GM19043 (cell line): Measurements from ENCODE around the gene DNAJB6.

Experiments
- ATAC-seq: cut with Tn5 transposase; IDR thresholded peaks from one replicate; pipeline ENCODE4 v1.9.1; 2021; ENCODE audit warnings: low read depth; ENCODE audit not compliant: unreplicated experiment

The DNAJB6 gene

DNA sequence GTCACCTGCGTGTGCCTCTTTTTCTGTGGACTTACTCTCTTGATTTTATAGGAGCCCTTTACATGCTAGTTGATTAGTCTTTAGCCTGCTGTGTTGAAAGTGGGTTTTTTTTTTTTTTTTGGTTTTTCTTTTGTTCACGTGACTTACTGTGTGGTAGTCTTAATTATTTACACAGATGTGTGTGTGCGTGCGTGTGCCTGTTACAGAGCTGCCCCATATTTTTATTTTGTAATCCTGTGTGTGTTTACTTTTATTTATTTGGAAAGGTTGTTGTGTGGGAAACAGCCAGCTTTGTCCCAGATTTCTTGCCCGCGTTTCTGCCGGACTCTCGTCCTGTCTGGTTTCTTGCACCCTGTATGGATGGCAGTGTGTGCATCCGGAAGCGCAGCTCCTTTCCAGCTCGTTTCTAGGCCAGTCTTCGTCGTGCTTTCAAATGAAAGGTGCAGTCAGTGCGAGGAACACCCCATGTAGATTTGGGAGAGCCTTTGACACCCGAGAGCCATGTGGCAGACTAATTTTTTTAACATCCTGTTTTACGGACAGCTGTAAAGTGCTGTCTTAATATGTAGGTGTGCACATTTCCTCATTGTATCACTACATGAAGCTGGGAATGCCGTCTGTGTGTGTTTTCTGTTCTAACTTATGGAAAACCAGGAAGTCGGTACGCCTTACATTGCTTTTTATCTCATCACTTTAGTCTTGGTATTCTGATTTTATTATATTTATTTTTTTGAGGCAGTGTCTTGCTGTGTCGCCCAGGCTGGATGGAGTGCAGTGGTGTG, 55.6 kb downstream of the DNAJB6 start:
- no peak for ATAC-seq

DNA sequence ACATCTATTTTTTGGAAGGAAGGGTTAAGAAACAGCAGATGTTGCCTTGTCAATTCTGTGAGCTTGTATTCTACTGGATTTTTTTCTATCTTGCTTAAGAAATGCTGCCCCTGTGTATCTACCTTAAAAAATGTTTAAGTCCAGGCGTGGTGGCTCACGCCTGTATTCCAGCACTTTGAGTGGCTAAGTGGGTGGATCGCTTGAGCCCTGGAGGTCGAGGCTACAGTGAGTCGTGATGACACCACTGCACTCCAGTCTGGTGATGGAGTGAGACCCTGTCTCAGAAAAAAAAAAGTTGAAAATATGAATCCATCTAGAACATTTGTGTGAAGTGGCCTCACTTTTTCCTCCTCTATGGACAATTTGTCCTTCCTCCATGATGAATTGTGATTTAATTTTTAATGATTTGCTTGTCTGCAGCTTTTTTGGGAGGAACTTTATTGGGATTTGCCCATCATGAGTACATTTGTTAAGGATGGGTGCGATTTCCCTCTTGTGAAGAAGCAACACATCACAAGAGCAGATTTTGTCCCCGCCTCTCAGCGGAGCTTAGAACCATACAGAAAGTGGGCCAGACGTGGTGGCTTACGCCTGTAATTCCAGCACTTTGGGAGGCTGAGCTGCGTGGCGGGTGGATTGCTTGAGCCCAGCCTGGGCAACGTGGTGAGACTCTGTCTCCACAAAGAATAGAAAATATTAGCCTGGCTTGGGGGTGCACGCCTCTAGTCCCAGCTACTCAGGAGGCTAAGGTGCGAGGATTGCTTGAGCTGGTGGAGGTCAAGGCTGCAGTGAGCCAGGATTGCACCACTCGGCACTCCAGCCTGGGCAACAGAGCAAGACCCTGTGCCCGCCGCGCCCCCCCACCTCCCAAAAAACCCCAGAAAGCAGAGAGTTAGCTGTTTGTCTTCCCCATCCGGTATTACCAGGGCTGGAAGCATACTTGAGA, 57.7 kb downstream of the DNAJB6 start:
- no peak for ATAC-seq

DNA sequence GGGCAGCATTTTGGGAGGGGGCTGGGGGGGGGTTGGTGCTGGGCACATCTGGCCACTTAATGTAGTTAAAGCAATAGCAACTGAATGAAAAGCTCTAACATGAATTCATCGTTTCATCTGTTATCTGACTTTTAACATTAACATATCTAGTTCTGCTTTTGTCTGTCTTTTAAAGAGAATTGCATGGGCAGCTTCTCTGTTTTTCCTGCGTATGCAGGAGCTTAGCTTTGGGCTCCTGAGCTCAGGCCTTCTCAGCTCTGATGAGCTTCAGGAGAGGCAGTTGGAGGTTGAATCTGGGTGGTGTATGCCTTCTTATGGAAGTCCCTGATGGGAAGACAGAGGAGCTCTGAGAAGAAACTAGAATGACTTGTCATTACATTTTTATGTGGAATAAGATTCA, 58.4 kb downstream of the DNAJB6 start:
- ATAC-seq = no peak

DNA sequence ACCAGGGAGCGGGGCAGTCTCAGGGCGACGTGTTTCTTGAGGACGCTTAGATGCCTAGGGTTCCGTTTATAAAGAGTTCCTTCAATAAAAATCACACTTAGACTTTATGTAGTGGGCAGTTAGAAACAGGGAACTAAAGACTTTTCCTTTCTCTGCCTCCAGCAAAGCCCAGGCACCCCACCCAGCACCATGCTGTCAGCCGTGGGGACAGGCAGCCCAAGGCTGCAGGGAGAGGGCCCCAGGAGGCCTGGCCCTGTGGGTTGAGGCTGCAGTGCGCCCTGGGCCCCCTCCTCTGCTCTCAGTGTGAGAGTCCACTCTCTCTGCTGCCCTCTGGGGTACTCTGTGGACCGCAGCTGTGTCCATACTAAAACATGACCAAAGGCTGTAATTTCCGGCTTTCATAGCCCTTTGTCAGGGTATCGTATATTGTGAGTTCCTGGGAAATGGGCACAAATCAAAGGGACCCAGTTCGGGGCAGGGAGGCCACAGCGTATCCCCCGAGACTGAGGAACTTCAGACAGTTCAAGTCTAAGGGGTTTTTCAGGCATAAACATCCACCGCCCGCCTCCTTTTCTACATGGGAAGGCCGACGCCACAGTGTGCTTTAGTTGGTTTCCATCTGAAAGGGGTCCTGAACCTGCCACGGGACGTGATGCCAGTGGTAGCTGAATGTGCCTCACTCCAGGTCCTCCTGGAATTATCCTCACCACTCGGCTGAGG, 59.7 kb downstream of the DNAJB6 start:
- ATAC-seq = no peak

DNA sequence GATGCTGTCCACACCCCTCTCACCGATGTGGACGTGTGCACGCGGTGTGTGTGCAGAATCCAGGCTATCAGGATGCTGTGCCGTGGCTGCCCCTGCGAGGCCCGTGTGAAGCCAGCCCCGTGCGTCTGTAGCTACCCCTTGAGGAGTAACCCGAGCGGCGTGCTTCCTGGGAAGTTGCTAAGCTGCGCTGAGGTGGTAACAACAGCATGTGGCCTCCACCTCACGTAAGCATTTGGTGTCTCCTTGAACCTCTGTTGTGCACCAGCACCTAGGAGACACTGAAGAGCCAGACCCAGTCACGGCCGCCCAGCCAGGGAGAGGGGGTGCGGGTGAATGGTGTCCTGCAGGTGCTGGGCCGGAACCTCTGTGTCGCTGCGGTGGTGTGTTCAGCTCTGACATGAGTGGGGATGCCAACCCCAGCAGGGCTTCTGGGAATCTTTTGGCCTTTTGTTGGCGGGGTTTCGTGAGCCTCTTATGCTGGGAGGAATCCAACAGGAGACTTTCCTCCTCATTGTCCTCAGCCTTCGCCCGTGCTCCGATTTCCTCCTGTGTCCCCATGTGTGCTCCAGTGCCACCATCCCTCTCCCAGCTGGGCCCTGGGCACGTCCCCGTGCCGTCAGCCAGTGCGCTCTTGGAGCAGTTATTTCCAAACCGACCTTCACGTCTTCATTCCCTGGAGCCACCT, 60.4 kb downstream of the DNAJB6 start:
- no peak for ATAC-seq

DNA sequence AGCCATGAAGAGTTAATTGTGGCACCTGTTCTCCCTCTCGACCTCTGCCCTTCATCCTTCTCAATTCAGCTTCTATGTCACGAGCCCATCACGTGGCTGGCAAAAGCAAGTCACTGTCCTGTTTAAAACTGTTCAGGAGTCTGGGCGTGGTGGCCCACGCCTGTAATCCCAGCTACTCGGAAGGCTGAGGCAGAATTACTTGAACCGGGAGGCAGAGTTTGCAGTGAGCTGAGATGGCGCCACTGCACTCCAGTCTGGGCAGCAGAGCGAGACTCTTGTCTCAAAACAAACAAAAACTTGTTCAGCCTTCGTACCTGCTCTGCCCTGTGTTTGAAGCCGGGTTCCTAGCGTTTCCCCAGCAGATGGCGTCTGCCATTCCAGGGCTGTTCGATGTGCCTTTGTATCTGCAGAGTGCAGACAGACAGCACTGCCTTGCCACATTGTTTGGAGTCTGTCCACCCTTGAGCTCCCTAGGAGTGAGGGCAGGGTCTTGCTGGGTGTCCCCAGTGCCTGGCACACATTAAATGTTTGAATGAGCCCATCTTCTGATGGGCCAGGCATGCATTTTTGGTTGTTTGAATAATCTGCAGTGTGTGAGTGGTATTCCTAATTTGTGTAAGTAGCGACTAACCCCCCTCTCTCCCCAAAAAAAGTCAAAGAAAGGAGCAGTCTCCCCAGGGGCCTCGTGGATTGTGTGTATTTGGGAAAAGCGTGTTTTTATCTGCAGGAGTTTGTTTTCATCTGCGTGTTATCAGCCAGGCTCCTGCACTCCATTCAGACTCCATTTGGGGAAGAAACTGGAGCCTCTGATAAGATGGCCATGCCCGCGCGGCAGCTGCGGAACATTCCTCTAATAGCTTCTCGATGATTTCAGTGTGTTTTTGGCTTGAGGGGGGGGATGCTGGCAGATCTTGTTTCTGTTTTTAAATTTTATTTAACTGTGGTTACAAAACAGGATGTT, 61.2 kb downstream of the DNAJB6 start:
- ATAC-seq = peak; percentile 45

DNA sequence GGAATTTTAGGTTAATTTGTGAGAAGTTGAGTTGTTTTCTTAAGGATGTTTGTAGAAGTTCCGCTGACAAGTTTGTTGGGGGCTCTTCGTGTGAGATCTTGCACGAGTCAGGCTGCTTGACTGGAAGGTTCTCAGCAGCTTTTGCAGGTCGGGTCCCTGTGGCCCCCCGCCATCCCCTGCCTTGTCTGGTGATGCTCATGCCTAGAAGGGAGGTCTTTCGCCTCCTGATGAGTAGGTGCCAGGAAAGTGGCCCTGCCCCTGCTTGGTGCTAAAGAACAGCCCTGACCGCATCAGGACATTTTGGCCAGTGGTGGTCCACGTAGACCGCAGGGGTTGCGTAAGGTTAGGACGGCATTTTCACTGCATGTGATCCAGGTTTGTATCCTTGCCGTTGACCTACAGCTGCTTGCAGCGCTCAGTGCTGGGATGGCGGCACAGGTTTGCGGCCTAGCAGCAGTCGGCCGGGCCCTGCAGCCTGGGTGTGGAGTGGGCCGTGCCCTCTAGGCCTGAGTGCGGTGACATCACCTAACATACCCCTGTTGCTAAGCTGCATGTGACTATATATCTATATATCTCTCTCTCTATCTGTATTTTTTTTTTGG, 62.4 kb downstream of the DNAJB6 start:
- ATAC-seq = no peak

DNA sequence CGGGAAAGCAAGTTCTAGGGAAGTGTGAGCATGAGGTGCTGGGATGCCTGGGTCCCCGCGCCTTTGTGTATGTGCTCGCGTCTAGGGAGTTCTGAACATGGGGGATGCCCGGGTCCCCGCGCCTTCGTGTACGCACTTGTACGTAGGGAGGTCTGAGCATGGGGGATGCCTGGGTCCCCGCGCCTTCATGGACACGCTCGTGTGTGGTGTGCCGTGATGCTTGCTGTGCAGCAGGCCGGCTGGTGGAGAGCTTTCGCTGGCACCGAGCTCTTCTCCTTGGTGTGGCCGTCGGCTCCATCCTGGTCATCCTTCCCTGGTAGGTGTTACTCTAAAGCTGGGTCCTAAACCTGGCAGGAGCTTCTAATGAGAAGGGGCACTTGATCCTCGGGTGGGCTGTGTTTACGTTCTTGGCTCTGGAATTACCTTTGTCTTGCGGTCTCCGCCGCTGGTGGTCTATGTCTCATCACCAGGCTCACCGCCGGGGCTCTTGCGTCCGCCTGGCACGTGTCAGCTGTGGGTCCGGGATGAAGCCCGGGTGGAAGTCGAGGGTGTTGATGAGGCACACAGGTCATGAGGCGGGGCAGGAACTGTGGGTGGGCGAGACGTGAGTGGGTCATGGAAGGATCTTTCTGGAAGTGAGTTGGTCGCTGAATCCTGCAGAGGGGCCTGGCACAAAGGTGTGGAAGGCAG, 63.5 kb downstream of the DNAJB6 start:
- ATAC-seq = no peak

DNA sequence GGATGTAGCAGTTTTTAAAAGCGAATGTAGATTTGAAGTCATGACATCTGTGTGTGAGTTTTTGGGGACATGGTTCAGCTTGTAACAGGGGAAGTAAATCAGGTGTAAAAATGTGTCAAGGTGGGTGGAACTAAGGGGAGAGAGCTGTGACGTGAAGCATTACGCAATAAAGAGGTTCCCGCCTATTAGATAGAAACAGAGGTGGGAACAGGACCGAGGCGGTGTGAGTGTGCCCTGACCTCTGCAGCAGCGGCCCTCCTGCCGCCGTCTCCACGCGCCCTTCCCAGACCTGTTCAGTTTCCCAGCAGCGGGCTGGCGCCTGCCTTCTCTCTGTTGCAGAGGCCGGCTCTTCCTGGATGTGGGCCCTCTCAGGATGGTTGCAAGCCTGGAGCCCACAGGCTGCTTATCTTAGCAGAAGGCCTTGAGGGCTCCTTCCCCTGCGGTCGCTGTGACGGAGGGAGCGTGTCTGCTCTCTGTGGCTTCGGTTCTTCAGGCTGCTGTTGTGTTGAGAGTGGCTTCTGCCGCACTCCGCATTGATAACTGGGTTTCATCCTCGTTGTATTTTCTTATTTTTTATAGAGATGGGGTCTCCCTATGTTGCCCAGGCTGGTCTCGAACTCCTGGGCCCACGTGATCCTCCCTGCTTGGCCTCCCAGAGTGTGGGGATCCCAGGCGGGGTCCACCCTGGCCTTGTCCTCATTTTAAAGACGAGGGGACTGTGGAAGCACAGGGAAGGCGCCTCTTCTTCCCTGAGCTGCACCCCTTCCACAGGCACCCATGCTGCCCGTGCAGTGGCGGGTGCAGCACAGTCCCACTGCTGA, 65.0 kb downstream of the DNAJB6 start:
- no peak for ATAC-seq

DNA sequence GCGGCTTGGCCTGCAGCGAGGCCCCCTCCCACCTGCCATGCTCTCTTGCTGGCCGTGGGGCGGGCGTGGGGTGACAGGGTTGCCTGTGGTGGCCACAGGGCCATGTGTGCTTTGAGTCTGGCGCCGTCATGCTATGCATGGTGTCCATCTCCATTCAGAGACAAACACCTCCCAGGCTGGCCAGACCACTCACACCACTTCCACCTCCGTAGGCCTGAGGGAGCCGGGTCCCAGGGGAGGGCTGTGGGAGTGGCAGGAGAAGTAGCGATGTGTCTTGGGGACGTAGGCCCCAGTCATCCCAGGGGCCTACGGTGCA, 65.5 kb downstream of the DNAJB6 start:
- no peak for ATAC-seq

DNA sequence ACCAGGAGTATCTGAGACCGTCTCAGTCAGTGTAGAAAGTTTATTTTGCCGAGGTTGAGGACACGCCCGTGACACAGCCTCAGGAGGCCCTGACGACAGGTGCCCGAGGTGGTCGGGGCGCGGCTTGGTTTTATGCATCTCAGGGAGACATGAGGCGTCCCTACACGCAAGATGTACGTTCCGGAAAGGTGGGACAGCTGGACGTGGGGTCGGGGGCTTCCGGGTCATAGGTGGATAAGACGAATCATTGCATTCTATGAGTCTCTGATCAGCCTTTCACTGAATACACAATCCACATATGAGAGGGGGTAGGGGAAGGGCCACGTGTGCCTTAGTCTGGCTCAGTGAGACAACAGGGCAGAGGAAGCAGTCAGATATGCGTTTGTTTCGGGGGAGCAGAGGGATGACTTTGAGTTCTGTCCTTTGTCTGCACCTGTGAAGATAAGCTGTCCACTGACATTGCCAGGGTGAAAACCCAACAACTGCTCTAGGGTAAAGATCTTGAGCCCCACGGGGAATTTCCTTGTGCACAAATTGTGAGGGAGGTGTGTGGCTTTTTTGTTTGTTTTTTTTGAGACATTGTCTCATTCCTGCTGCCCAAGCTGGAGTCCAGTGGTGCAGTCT, 66.2 kb downstream of the DNAJB6 start:
- ATAC-seq = no peak

DNA sequence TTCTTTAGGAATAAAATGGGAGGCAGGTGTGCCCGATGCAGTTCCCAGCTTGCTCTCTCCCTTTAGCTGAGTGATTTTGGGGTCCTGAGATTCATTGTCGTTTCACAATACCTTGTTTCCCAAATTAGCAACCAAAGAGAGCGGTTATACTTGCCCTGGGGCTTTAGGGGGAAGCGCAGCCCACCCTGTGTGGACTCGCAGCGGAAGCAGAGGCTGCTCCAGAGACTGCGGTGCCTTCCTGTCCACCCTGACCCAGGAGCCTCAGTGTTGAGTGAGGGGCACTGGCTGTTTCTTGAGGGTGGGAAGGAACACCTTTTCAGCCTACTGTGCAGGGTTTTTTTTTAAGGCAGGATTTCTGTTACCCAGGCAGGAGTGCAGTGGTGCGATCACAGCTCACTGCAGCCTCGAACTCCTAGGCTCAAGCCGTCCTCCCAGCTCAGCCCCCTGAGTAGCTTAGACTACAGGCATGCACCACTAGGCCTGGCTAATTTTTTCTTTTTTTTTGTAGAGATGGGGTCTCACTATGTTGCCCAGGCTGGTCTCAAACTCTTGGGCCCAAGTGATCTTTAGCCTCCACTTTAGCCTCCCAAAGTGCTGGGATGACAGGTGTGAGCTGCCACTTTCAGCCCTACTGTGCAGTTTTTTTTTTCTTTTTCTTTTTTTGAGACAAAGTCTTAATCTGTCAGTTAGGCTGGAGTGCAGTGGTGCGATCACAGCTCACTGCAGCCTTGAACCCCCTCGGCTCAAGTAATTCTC, 67.0 kb downstream of the DNAJB6 start:
- ATAC-seq = no peak

DNA sequence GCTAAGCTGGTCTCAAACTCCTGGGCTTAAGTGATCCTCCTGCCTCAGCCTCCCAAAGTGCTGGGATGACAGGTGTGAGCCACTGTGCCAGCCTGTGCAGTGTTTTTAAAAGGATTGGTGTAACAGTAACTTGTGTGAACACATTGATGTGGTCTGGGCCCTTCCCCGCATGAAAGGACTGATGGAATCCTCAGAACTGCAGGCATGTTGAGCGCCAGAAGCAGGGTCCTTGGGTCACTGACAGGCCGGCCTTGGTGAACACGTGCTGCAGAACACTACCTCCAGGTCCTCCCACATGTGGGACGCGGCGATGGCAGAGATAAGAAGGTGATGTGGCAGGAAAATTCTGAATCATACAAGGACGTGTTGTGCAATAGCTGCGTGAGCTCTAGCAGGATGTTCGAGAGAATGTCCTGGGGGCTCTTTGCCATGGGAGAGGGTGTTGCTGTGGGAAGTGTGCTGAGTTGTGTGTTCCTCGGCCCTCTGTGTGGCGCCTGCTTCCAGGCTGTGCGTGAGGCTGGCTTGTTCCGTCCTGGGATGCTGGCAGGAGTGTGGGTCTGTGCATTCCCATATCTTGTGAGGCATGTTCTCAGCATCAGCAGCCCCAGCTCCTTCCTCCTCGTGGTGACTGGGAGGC, 68.2 kb downstream of the DNAJB6 start:
- no peak for ATAC-seq

DNA sequence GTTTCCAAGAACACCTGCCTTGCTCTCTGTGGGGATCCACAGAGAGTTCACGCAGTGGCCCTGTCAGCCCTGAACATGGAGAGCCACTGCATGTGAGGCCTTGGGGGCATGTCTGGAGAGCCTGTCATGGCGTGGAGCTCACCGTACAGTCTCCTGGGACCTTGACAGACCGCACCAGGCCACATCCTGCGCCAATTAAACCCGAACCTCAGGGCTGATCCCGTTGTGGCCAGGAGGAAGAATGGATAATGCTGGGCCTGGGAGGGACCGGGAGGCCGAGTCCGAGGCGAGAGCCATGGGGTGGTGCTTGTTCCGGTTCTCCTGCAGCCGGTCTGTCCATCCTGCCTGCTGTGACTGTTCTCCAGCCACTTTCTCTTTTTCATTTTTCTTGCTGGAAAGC, 68.7 kb downstream of the DNAJB6 start:
- no peak for ATAC-seq

DNA sequence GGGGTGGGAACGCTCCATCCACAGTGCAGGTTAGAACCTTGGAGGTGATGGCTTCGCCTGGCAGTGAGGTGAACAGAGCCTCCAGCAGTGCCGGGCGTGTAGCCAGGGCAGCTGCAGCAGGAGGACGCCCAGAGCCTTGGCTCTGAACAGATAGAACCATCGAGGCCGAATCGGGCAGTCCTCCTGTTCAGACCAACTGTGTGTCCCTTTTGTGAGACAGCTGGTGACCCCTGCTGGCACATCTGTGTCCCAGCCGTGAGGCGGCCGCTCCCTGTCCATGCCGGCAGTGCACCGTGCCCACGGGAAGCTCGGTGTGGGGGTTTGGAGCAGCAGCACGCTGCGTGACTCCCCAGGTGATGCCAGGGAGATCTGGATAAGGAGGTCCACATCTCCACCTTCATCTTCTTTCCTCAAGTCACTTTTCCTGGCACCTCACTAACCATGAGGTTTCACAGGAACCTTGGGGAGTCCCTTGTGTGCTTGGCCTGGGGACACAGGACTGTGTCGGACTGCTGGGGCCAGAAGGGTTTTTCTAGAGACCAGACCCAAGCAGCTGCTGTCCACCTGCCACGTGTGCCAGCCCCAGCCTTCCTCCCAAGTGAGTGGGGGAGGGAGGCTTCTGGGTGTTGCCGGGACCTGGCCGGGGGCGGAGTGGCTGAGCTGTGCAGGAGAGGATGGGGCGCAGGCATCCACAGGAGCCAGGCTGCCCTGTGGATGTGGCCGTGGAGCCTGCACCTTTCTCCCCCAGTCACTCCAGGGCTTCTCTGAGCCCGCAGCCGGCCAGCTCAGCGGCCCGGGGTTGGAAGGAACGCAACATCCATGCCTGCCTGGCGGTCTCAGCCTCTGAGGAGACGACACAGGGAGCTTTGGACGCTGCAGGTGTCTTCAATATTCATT, 69.4 kb downstream of the DNAJB6 start:
- ATAC-seq = no peak
